Measurements from ENCODE around the gene MCMBP.

MCMBP gene

DNA sequence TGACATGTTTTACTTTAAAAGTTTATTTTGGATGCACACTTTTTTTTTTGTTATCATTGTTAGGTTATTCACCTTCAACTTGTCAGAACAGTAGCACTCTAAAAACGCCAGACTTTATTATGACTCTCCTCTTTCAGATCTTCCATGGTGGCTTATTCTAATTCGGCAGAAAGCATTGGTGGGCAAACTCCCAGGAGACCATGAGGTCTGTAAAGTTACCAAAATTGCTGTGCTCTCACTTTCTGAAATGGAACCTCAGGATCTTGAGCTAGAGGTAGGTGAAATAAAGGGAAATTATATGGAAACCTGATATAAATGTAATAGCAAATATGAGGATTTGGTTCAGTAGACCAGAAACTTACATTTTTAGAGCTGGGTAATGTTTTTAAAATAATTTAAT lies 91.1 kb downstream of the MCMBP start:
- DNase-seq, result no peak

DNA sequence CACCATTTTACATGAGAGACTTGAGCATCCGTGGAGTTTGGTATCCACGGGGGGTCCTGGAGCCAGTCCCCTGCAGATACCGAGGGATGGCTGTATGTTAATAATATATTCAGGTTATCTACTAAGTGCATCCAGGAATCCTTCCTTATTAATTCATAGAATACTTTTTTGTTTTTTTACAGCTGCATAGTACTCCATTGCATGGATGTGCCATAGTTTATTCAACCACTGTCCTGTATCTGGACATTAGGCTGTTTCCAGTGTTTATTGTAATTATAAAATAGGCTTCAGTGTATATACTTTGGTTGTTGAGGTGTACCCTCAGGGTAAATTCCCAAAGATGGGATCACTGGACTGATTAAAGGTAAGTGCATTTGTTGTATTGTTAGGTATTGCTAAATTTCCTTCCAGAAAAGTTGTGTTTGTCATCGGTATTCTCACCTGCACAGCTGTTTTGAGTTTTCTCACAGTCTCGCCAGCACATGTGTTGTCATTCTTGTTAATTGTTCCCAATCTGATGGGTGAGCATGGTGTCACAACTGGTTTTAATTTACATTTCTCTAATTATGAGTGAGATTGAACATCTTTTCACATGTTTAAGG lies 91.7 kb downstream of the MCMBP start:
- no peak for DNase-seq
